IPS-15b (cell line): Measurements from ENCODE around the gene BICD1.

ENCODE experiments used
- H3K27me3 ChIP-seq: one replicate; pipeline ENCODE4 v1.6.1; 2013; ENCODE audit warnings: low read length; ENCODE audit not compliant: control insufficient read depth, insufficient read depth
- H3K36me3 ChIP-seq: one replicate; pipeline ENCODE4 v1.6.1; 2013; ENCODE audit warnings: low read length; ENCODE audit not compliant: control insufficient read depth, insufficient read depth
- H3K4me1 ChIP-seq: one replicate; pipeline ENCODE4 v1.6.1; 2013; ENCODE audit warnings: mild to moderate bottlenecking, low read length; ENCODE audit not compliant: control insufficient read depth, insufficient read depth
- H3K4me3 ChIP-seq: one replicate; pipeline ENCODE4 v1.5.1; 2013; ENCODE audit warnings: low read depth, low read length
- H3K9ac ChIP-seq: one replicate; pipeline ENCODE4 v1.6.1; 2013; ENCODE audit warnings: low read depth, mild to moderate bottlenecking, low read length
- H3K9me3 ChIP-seq: one replicate; pipeline ENCODE4 v1.6.1; 2013; ENCODE audit warnings: mild to moderate bottlenecking, low read length; ENCODE audit not compliant: control insufficient read depth, insufficient read depth

BICD1 gene

DNA sequence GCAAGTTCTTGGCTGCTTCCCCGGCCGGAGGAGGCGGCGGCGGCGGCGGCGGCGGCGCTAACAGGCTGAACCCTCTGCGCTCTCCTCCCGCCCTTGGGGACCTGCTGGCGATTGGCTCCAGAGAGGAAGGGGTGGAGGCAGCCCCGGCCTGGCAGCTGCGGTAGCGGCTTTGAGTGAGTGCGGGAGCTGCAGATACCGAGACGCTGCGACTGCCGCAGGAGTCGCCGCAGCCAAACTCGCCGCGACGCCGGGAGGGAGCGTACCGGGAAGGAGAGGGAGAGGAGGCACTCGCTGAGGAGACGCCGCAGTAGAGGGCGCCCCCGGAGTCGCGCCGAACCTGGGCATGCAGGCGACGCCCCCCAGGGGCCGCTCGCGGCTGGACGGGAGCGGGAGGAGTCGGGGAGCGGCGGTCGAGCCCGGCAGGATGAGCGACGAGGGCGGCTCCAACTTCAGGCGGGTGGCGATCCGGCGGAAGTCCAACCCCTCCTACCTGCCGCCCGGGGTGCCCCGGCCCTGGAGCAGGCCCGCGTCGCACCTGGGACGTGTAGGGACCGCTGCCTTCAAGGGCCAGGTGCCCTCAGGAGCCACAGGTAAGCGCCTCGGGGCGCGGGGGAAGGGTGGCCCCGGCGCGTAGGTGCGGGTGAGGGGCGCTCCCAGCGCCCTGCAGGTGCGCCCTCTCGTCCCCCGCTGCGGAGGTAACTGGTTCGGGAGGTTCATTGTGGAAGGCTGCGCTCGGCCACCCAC is 292.9 kb downstream of the BICD1 start, which contains the start of gene FGD4:
Gene FGD4 (plus strand): TSS at position 189 of the 744 bp plus-strand sequence.
- no peaks in the 10 kb centered on the region for H3K36me3 ChIP-seq
- no peaks in the 10 kb centered on the region for H3K9me3 ChIP-seq
- H3K27me3 ChIP-seq, result no peaks in the 10 kb centered on the region
- peaks cover 7% of the 10 kb centered on the region for H3K4me1 ChIP-seq
- peak within 1 kb of the TSS; percentile 91 for H3K9ac ChIP-seq
- H3K4me3 ChIP-seq, result peak within 1 kb of the TSS; percentile 94

DNA sequence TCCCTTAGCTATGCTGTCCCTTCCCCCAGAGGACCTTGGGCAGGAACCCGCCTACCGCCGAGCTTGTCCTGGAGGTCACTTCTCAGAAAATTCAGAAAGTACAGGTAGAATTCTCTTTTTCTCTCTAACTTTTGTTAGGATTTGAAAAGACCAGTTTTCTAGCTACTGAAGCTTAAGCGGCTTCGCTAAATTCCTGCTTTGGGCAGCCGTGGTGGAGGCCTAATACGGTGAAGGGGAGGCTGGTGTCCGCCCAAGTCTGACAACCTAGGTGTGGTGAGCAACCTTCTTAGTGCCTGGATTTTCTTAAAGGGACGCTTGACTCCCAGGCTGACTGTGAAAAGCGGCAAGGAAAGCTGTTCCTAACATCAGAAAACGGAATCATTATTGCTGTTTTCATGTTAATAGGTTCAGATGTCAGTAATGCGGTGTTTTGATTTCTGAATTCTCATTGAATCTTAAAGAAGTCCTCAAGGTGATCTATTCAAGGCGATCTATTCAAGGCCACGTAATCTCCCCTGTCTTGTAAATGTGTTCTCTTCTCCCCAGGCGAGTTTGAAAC is 293.5 kb downstream of the BICD1 start:
- H3K36me3 ChIP-seq, result no peaks in the 10 kb centered on the region
- H3K9me3 ChIP-seq, result no peaks in the 10 kb centered on the region
- H3K27me3 ChIP-seq, result no peaks in the 10 kb centered on the region
- H3K4me3 ChIP-seq, result peak overlapping the region; percentile 63
- H3K4me1 ChIP-seq, result peaks cover 7% of the 10 kb centered on the region
- H3K9ac ChIP-seq, result peak overlapping the region; percentile 91

DNA sequence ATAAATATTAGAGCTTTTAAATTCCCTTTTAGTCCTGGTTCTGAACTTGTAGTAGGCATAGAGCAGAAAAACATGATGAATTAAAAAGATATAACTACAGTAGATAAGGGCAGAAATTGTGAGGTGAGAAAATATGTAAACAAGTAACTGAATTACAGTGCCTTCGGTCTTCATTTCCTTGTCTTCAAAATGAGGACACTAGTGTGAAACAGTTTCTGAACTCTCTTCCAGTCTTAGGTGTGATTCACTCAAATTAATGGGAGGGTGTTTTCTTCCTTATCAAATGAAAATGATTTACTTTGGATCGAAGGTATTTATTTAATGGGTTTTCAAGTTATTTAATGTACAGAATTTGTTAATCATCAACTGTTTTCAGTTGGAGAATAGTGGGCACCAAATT is 294.2 kb downstream of the BICD1 start:
- H3K36me3 ChIP-seq, result no peaks in the 10 kb centered on the region
- H3K27me3 ChIP-seq, result no peaks in the 10 kb centered on the region
- peak overlapping the region; percentile 29 for H3K9ac ChIP-seq
- peaks cover 11% of the 10 kb centered on the region for H3K4me1 ChIP-seq
- H3K4me3 ChIP-seq, result peak overlapping the region; percentile 63
- no peaks in the 10 kb centered on the region for H3K9me3 ChIP-seq

DNA sequence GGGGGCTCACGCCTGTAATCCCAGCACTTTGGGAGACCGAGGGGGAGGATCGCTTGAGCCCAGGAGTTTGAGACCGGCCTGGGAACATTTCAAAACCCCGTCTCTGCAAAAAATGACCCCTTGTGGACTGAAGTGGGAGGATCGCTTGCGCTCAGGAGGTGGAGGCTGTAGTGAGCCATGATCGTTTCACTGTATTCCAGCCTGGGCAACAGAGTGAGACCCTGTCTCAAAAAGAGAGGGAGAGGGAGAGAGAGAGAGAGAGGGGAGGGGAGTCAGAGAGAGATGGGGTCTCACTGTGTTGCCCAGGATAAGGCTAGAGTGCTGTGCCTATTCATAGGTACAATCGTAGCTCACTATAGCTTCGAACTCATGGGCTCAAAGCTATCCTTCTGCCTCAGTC is 295.5 kb downstream of the BICD1 start:
- Histone ChIP-seq H3K27me3 (no peaks in the 10 kb centered on the region), H3K4me1 (peaks cover 11% of the 10 kb centered on the region), H3K36me3 (no peaks in the 10 kb centered on the region), H3K4me3 (peak overlapping the region; percentile 45), H3K9ac (no peak overlapping the region), H3K9me3 (no peaks in the 10 kb centered on the region)

DNA sequence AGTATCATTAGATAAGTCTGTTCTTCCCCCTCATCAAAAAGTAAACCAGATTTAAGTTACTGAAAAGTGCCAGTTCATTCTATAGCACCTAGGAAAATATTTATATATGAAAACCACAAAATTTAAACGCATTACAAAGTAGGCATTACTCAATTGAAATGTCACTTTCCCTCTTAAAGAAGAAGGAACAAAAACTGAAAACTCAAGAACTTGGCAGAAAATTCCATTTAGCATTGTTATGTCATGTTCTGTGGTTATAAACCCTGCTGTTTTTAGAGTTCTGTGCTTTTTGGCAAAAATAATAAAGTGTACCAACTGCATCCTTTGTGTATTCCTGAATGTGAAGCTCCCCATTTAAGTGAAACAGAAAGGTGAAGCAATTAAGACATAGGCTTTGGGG is 296.3 kb downstream of the BICD1 start:
- Histone ChIP-seq H3K9me3 (no peaks in the 10 kb centered on the region), H3K27me3 (no peaks in the 10 kb centered on the region), H3K4me1 (peaks cover 13% of the 10 kb centered on the region), H3K4me3 (no peak overlapping the region), H3K9ac (peak overlapping the region; percentile 4), H3K36me3 (no peaks in the 10 kb centered on the region)

DNA sequence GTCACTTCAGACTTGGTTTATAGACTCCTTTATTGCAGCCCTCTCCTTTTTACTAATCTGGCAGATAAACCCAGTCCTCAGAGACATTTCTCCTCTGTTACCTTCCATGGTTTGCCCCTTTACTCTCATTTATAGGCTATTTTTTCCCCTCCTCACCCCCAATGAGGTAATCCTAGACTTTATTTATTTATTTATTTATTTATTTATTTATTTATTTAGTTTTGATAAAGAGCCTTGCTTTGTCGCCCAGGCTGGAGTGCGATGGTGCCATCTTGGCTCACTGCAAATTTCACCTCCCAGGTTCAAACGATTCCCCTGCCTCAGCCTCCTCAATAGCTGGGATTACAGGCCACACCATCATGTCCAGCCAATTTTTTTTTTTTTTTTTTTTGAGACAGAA is 301.1 kb downstream of the BICD1 start:
- Histone ChIP-seq H3K9me3 (no peaks in the 10 kb centered on the region), H3K36me3 (no peaks in the 10 kb centered on the region), H3K4me3 (no peak overlapping the region), H3K9ac (no peak overlapping the region), H3K4me1 (peaks cover 8% of the 10 kb centered on the region), H3K27me3 (no peaks in the 10 kb centered on the region)

DNA sequence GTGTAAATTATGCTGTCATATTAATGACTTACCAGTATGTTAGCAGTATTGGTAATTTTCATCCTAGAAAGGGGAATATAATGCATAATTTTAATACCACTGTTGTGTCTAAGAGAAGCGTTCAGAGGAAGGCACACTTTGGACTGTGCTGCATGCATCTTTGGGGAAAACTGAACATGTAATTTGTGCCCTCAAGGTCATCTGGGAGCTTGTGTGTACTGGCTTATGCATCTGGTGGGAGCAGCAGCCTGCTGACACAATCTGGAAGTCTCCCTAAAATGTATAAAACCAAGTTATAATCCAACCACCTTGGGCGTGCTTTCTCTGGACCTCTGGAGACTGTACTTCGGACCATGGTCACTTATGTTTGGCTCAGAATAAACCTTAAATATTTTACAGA is 306.8 kb downstream of the BICD1 start:
- H3K9ac ChIP-seq, result no peak overlapping the region
- H3K27me3 ChIP-seq, result no peaks in the 10 kb centered on the region
- peaks cover 2% of the 10 kb centered on the region for H3K4me1 ChIP-seq
- no peaks in the 10 kb centered on the region for H3K36me3 ChIP-seq
- no peak overlapping the region for H3K4me3 ChIP-seq
- H3K9me3 ChIP-seq, result no peaks in the 10 kb centered on the region

DNA sequence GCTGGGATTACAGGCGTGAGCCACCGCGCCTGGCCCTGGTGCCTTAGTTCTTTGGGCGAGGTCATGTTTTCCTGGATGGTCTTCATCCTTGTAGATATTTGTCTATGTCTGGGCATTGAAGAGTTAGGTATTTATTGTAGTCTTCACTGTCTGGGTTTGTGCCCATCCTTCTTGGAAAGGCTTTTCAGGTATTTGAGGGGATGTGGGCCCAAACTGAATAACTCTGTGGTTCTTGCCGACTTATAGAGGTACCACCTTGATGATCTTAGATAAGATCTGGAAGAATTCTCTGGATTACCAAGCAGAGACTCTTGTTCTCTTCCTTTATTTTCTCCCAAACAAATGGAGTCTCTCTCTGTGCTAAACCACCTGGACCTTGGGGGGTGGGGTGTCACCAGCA is 311.6 kb downstream of the BICD1 start:
- no peak overlapping the region for H3K4me3 ChIP-seq
- H3K4me1 ChIP-seq, result peaks cover 22% of the 10 kb centered on the region
- no peak overlapping the region for H3K9ac ChIP-seq
- no peaks in the 10 kb centered on the region for H3K27me3 ChIP-seq
- H3K9me3 ChIP-seq, result no peaks in the 10 kb centered on the region
- no peaks in the 10 kb centered on the region for H3K36me3 ChIP-seq

DNA sequence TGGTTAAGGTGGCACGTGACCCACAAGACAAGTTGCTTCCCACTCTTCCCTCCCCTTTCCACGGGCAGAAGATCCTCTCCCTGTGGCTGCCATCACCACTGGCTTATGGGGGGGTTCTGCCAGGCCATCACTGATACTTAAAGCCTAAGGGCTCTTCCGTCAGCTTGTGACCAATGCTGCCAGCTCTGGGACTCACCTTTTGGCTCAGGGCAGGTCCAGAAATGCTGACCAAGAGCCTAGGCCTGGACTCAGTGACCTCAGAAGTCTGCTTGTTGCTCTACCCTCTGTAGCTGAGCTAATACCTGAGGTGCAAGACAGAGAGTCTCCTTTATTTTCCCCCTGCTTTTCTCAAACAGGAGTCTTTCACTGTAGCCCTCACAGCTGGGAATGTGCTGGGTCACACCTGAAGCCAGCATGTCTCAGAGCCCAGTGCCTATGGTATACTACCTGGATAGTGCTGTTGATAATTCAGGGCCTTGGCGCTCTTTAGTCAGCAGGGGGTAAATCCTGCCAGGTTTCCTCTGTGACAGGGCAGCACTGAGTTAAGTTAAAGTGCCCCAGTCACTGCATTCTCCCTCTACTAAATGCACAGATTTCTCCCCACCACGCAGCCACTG is 312.4 kb downstream of the BICD1 start:
- peak overlapping the region; percentile 6 for H3K4me3 ChIP-seq
- no peaks in the 10 kb centered on the region for H3K27me3 ChIP-seq
- H3K4me1 ChIP-seq, result peaks cover 22% of the 10 kb centered on the region
- H3K9me3 ChIP-seq, result no peaks in the 10 kb centered on the region
- peak overlapping the region; percentile 8 for H3K9ac ChIP-seq
- no peaks in the 10 kb centered on the region for H3K36me3 ChIP-seq

DNA sequence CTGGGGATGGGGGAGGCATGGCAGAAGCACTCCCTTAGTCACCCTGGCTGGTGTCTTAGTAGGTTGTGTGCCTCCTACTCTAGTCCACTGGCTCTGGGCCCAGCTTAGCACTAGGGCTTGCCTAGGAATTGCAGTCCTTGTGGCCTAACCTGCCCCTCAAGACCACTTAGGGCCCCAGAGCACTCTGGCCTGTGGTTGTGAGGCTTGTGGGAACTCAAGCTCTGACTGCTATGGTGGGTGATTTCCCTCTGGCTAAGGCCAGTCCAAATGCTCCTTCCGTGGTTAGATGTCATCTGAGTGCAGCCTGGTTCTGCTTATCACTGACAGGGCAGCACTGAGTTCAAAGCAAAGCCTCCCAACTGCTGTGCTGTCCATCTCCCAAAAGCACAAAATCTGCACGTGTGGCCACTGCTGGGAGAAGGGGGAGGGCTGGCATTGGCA is 312.9 kb downstream of the BICD1 start:
- H3K9me3 ChIP-seq, result no peaks in the 10 kb centered on the region
- H3K4me1 ChIP-seq, result peaks cover 22% of the 10 kb centered on the region
- no peak overlapping the region for H3K4me3 ChIP-seq
- peak overlapping the region; percentile 8 for H3K9ac ChIP-seq
- H3K36me3 ChIP-seq, result no peaks in the 10 kb centered on the region
- H3K27me3 ChIP-seq, result no peaks in the 10 kb centered on the region

DNA sequence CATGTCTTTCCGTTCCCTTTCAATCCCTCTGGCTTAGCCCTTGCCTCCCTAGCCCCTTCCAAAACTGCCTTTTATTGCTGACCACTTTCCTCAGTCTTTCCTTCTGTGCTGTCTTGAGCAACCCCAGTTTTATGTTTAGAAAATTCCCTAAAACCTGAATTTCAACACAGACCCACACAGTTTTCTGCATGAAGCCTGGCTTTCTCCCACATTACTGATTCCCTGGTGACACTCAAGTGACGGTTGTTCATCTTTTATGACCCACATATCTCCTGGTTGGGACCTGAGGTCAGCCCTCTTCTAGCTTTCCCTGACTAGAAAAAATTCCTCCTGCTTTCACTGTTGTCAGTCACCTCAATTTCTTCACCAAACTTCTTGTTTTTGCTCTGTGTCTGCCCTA is 313.7 kb downstream of the BICD1 start:
- Histone ChIP-seq H3K4me3 (no peak overlapping the region), H3K27me3 (no peaks in the 10 kb centered on the region), H3K9me3 (no peaks in the 10 kb centered on the region), H3K4me1 (peaks cover 22% of the 10 kb centered on the region), H3K36me3 (no peaks in the 10 kb centered on the region), H3K9ac (no peak overlapping the region)

DNA sequence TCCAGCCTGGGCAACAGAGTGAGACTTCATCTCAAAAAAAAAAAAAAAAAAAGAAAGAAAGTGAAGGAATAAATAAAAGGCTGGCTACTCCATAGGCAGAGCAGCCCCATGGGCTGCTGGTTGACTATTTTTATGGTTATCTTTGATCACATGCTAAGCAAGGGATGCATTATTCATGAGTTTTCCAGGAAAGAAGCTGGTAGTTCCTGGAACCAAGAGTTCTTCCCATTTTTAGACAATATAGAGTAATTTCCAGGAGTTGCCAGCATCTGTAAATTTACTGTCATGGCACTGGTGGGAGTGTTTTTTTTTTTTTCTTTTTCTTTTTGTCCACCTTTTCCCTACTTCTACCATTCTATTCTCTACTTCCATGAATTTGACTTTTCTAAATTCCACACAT is 316.9 kb downstream of the BICD1 start:
- Histone ChIP-seq H3K4me3 (no peak overlapping the region), H3K9me3 (no peaks in the 10 kb centered on the region), H3K27me3 (no peaks in the 10 kb centered on the region), H3K36me3 (no peaks in the 10 kb centered on the region), H3K9ac (no peak overlapping the region), H3K4me1 (peaks cover 19% of the 10 kb centered on the region)
